GM10266 (cell line): Measurements from ENCODE around the gene APOC1.
A peak's percentile ranks its signal among the peaks of the same experiment; 100 is the strongest.

ENCODE experiments used
- DNase-seq: peaks from one replicate; pipeline ENCODE4 v3.0.0; 2012; ENCODE audit errors: extremely low spot score
- CTCF ChIP-seq: IDR thresholded peaks from 2 replicates; pipeline ENCODE4 v1.5.1; 2012; ENCODE audit warnings: mild to moderate bottlenecking, low read depth; ENCODE audit not compliant: control insufficient read depth, insufficient read depth; ENCODE audit errors: missing control alignments

Gene APOC1

DNA sequence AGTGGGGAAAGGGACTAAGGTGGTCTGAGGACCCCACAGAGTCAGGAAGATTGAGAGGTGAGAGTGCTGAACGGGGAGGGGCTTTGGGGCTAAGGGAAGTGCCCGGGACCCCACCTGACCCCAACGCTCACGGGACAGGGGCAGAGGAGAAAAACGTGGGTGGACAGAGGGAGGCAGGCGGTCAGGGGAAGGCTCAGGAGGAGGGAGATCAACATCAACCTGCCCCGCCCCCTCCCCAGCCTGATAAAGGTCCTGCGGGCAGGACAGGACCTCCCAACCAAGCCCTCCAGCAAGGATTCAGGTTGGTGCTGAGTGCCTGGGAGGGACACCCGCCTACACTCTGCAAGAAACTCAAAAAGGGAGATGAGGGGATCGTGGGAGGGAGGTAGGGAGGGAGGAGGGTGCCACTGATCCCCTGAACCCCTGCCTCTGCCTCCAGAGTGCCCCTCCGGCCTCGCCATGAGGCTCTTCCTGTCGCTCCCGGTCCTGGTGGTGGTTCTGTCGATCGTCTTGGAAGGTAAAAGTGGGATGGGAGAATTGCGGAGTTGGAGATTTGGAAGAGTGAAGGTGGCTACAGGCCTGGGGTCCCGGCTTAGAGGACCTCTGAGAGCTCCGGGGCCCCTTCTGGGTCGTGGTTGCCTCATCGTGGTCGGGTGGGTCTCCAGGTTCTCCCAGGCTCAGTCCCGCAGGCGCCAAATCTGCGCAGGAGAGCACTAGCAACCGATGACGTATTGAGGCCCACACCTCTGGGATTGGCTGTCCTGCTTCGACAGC lies at the start of gene APOC1:
APOC1 (plus strand) TSS at position 176 of the 774 bp plus-strand sequence; CDS start at position 460, 284 bp downstream.
- peak; percentile 96 for DNase-seq

DNA sequence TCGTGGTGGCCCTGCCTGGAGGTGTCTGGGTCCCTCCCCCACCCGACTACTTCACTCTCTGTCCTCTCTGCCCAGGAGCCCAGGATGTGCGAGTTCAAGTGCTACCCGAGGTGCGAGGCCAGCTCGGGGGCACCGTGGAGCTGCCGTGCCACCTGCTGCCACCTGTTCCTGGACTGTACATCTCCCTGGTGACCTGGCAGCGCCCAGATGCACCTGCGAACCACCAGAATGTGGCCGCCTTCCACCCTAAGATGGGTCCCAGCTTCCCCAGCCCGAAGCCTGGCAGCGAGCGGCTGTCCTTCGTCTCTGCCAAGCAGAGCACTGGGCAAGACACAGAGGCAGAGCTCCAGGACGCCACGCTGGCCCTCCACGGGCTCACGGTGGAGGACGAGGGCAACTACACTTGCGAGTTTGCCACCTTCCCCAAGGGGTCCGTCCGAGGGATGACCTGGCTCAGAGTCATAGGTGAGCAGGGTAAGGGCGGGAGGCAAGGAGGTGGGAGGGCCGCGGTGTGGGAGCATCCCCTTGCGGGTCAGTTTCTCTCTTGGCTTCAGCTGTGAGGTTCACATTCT lies 49.1 kb upstream of the APOC1 start:
- no peak for DNase-seq

DNA sequence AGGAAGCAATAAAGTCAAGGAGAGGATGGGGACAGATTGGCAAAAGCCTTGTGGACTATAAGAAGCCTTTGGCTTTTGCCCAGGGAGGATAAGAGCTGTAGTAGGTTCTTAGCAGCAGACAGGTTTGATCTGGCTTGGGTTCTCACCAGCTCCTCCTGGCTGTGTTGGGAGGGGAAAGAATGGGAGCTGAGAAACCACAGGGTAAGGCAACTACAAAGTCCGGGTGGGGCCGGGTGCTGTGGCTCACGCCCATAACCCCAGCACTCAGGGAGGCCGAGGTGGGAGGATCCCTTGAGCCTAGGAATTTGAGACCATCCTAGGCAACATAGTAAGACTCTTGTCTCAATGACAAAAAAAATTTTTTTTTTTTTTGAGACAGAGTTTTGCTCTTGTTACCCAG lies 47.7 kb upstream of the APOC1 start:
- DNase-seq, result no peak
- no peak for TF ChIP-seq CTCF

More for the DNA sequence above, 49.1 kb upstream of the APOC1 start:
- no peak for TF ChIP-seq CTCF

- TF ChIP-seq CTCF, result no peak
- DNase-seq, result no peak
Measured at GRCh38 chr19:44867578-44867977, 46.8 kb upstream of the APOC1 start.

GRCh38 chr19:44869733-44870470 lies 44.5 kb upstream of the APOC1 start:
- no peak for TF ChIP-seq CTCF
- DNase-seq, result no peak

DNA sequence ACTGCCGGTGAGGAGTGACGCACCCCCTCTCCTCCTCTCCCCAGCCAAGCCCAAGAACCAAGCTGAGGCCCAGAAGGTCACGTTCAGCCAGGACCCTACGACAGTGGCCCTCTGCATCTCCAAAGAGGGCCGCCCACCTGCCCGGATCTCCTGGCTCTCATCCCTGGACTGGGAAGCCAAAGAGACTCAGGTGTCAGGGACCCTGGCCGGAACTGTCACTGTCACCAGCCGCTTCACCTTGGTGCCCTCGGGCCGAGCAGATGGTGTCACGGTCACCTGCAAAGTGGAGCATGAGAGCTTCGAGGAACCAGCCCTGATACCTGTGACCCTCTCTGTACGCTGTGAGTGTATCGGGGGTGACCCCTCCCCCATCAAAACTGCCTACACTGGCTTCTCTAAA lies 42.6 kb upstream of the APOC1 start:
- TF ChIP-seq CTCF, result no peak
- no peak for DNase-seq

GRCh38 chr19:44872661-44873060 lies 41.7 kb upstream of the APOC1 start:
- no peak for TF ChIP-seq CTCF
- DNase-seq, result no peak
